Nephron progenitor cell (in vitro differentiated cells): ENCODE measurements around the gene WNT5B.

Experiments used
- DNase-seq: peaks from one replicate; pipeline ENCODE4 v3.0.0; 2021
- H3K27ac Mint-ChIP-seq: 2 replicates; pipeline ENCODE4 v1.8.0; 2021; ENCODE audit warnings: mild to moderate bottlenecking, moderate library complexity, mixed read lengths
- H3K27me3 Mint-ChIP-seq: 2 replicates; pipeline ENCODE4 v1.8.0; 2021; ENCODE audit warnings: mild to moderate bottlenecking, low read depth, mixed read lengths; ENCODE audit not compliant: poor library complexity
- H3K36me3 Mint-ChIP-seq: 2 replicates; pipeline ENCODE4 v1.8.0; 2021; ENCODE audit warnings: low read depth, mixed read lengths
- H3K4me1 Mint-ChIP-seq: 2 replicates; pipeline ENCODE4 v1.8.0; 2021; ENCODE audit warnings: mixed read lengths
- H3K4me3 Mint-ChIP-seq: 2 replicates; pipeline ENCODE4 v1.8.0; 2021; ENCODE audit warnings: mild to moderate bottlenecking, moderate library complexity, mixed read lengths
- H3K9me3 Mint-ChIP-seq: 2 replicates; pipeline ENCODE4 v1.8.0; 2021; ENCODE audit warnings: mild to moderate bottlenecking, moderate library complexity, mixed read lengths
- CTCF ChIP-seq: fragments of 200-600 bp; sonication (generic); IDR thresholded peaks from 2 replicates; pipeline ENCODE4 v1.5.0; 2021; ENCODE audit warnings: antibody characterized with exemption

WNT5B gene

DNA sequence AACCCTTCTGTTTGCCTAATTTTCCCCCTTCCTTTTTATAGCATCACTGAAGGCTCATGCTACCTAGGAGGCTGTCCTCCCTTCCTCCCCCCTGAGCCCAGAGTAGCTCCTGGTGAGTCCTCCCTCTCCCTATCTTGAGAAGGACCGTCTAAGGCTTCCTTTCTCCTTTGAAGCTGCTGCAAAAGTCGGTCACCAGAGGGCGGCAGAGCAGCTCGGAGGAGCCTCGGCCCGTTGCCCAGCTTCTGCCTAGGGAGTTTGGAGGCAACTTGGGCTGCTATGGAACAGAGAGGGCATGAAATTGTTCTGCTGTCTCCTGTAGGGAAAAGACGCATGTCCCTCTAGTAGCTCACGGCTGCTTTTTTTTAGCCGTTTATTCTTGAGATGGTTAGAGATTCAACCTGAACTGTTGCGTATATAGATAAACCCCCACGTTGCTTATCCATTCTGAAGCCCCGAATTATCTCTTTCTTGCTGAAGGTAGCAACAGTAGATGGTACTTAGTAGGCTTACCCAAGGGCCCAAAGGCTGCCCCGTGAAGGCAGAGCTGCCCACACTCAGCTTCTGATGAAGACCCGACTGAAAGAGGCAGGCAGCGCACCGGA, 5.7 kb downstream of the WNT5B start:
- Mint-ChIP-seq H3K27me3 (peaks cover 17% of the 10 kb centered on the region), H3K36me3 (peaks cover 47% of the 10 kb centered on the region), H3K9me3 (no peaks in the 10 kb centered on the region), H3K4me1 (peaks cover 65% of the 10 kb centered on the region), H3K27ac (no peak overlapping the region), H3K4me3 (peak overlapping the region; percentile 62)
- peak; percentile 78 for DNase-seq
- peak; percentile 74 for TF ChIP-seq CTCF

DNA sequence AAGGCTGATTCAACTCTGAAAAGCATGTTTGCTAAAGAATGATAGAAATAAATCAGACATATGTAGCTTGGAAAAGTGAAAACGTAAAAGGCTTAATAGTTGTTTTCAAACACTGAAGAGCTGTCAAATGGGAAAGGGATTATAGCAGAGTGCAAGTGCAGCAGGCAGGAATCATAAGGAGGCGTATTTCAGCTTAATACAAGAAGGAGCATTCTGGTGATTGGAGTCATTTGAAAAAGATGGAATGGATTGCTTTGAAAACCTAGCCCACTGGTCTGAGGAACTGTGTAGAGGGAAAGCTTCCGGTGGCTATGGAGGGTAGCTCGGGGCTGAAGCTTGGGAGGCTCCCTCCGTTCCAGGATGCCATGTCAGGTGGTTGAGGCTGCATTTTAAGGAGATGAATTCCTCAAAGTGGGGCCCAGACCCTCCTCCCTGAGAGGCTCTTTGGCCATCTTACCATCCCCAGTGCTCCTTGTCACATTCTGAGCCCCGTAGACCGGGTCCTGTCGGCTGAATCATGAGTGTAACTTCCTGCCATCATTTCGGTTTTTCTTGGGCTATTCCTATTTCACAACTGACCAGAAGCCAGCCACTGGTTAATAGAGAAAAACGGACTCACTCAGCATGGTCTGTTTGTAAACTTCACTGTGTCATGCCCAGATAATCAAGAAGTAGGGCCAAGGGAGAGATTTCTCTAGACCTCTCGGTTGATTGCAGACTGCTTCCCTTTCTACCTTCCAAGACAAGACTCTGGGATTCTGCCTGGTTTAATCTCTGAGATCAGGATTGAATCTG, 6.5 kb downstream of the WNT5B start:
- Mint-ChIP-seq H3K4me3 (no peak overlapping the region), H3K27me3 (peaks cover 17% of the 10 kb centered on the region), H3K4me1 (peaks cover 63% of the 10 kb centered on the region), H3K36me3 (peaks cover 55% of the 10 kb centered on the region), H3K27ac (no peak overlapping the region), H3K9me3 (no peaks in the 10 kb centered on the region)
- TF ChIP-seq CTCF, result no peak
- no peak for DNase-seq

GRCh38 chr12:1638203-1638602, 9.2 kb downstream of the WNT5B start:
- DNase-seq, result no peak
- TF ChIP-seq CTCF, result no peak
- Mint-ChIP-seq H3K27ac (no peak overlapping the region), H3K4me3 (no peak overlapping the region), H3K9me3 (no peaks in the 10 kb centered on the region), H3K27me3 (peaks cover 11% of the 10 kb centered on the region), H3K36me3 (peaks cover 74% of the 10 kb centered on the region), H3K4me1 (peaks cover 54% of the 10 kb centered on the region)

- Mint-ChIP-seq H3K27ac (no peak overlapping the region), H3K27me3 (peaks cover 11% of the 10 kb centered on the region)
- DNase-seq, result no peak
Observed at GRCh38 chr12:1639538-1639937, 10.5 kb downstream of the WNT5B start.

DNA sequence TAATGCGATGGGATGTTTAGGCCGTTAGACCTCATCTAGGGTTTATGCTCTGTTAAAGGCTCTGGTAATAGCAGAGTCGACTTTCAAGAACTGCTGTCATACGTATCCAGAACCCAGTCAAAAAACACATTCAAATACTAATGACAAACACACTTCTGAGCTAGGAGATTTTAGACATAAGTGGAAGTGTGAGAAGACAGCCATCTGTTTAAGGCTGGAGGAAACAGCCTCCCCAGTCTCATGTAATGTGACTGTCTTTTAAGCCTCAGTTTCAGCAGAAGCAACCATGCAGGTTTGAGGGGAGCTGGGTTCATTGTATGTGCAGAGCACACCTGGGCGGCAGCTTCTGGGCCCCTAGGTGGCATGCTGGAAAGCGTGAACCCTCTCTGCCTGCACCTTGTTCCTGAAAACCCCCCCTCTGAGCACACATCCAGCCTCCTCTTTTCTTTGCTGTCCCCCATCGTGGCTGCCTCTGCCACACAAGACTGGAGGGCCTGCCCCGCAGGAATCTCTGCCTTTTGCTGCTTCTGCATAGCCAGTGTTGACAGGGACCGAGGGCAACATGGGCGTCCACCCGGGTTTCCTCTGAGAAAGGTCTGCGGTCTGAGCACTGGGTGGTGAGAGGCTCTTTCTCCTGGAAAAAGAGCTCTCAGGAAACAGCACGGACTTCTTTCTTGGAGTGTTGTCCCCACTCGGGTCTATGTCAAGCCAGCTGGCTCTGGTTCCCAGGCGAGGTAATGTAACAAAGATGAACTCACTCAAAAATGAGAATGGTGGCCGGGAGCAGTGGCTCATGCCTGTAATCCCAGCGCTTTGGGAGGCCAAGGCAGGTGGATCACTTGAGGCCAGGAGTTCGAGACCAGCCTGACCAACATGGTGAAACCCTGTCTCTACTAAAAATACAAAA, 11.6 kb downstream of the WNT5B start:
- H3K9me3 Mint-ChIP-seq, result no peaks in the 10 kb centered on the region
- peaks cover 11% of the 10 kb centered on the region for H3K27me3 Mint-ChIP-seq
- H3K4me1 Mint-ChIP-seq, result peaks cover 38% of the 10 kb centered on the region
- peaks cover 82% of the 10 kb centered on the region for H3K36me3 Mint-ChIP-seq
- no peak for TF ChIP-seq CTCF
- no peak overlapping the region for H3K4me3 Mint-ChIP-seq
- no peak for DNase-seq
- H3K27ac Mint-ChIP-seq, result no peak overlapping the region

More at GRCh38 chr12:1639538-1639937, 10.5 kb downstream of the WNT5B start:
- TF ChIP-seq CTCF, result no peak
- H3K36me3 Mint-ChIP-seq, result peaks cover 78% of the 10 kb centered on the region
- no peaks in the 10 kb centered on the region for H3K9me3 Mint-ChIP-seq
- H3K4me3 Mint-ChIP-seq, result no peak overlapping the region
- peaks cover 48% of the 10 kb centered on the region for H3K4me1 Mint-ChIP-seq
